GM12878 (cell line): ENCODE results near the gene GMPPA. TPM values are rescaled to one million over a fixed set of nuclear protein-coding genes. Genes with fewer than 3 reads are reported as not detected.

Source experiments
- ATAC-seq: fragments of 200-7000 bp; cut with Tn5 transposase; 3 replicates; pipeline ENCODE4 v1.9.1; 2020; ENCODE audit warnings: mild to moderate bottlenecking, moderate library complexity
- BruUV-seq: library from RNA; stranded (reverse); fragments of 400-500 nt; replicated peaks from 2 replicates; lab custom pipeline; 2021; lab: Mats Ljungman, UMichigan
- CTCF ChIA-PET: fragments of 300-600 bp; sonication (Branson Sonifier 250); formaldehyde crosslinking; extraction: SDS; loops from one replicate; lab custom pipeline; 2021; ENCODE audit warnings: inconsistent platforms; lab: Yijun Ruan, JAX
- POLR2A ChIA-PET: fragments of 350-600 bp; formaldehyde crosslinking; extraction: SDS; loops from one replicate; lab custom pipeline; 2021; ENCODE audit warnings: inconsistent platforms; lab: Charles Lee
- RAD21 ChIA-PET: fragments of 300-600 bp; sonication (Branson Sonifier 250); formaldehyde crosslinking; loops from one replicate; lab custom pipeline; 2023; ENCODE audit warnings: antibody characterized with exemption; ENCODE audit not compliant: unreplicated experiment; lab: Charles Lee
- SMC1A ChIA-PET: fragments of 300-600 bp; sonication (Branson Sonifier 250); formaldehyde crosslinking; loops from one replicate; lab custom pipeline; 2023; ENCODE audit not compliant: unreplicated experiment, uncharacterized antibody; lab: Charles Lee
- DNase-seq: peaks from one replicate; pipeline ENCODE4 v3.0.0-alpha.2; 2011; ENCODE audit warnings: low read depth, low spot score
- FAIRE-seq: peaks from 3 replicates; lab custom pipeline; 2011; peaks lifted over from hg19 to GRCh38; lab: Jason Lieb, UNC
- H2AFZ ChIP-seq: 2 replicates; pipeline ENCODE4 v1.6.0; 2011; ENCODE audit warnings: low read depth, low read length, control low read depth; ENCODE audit not compliant: control insufficient read depth
- H3K27ac ChIP-seq: 2 replicates; pipeline ENCODE4 v1.5.1; 2011; ENCODE audit warnings: control low read depth; ENCODE audit not compliant: control insufficient read depth, insufficient read depth
- H3K27me3 ChIP-seq, 2 experiments: replicated peaks in 1 of 2; 2 replicates each; pipeline versions ENCODE4 v1.6.0 to v1.6.1; 2011; ENCODE audit warnings: low read length in 1 of 2; ENCODE audit not compliant: control insufficient read depth in 2 of 2, insufficient read depth in 2 of 2
- H3K36me3 ChIP-seq, 2 experiments: 2 replicates each; pipeline ENCODE4 v1.5.1; 2011; ENCODE audit warnings: low read length in 1 of 2; ENCODE audit not compliant: control insufficient read depth in 2 of 2, insufficient read depth in 2 of 2
- H3K4me1 ChIP-seq: 2 replicates; pipeline ENCODE4 v1.6.1; 2011; ENCODE audit warnings: mild to moderate bottlenecking, low read length, moderate library complexity, mixed read lengths; ENCODE audit not compliant: control insufficient read depth, insufficient read depth
- H3K4me2 ChIP-seq: 2 replicates; pipeline ENCODE4 v1.6.0; 2011; ENCODE audit warnings: control low read depth; ENCODE audit not compliant: control insufficient read depth, insufficient read depth
- H3K4me3 ChIP-seq: fragments of 200-600 bp; sonication (generic); 2 replicates; pipeline ENCODE4 v1.5.1; 2016
- H3K79me2 ChIP-seq: 2 replicates; pipeline ENCODE4 v1.6.0; 2011; ENCODE audit warnings: low read length; ENCODE audit not compliant: control insufficient read depth, insufficient read depth
- H3K9ac ChIP-seq: 2 replicates; pipeline ENCODE4 v1.8.0; 2011; ENCODE audit warnings: low read length, control low read depth, mixed read lengths; ENCODE audit not compliant: control insufficient read depth, insufficient read depth
- H3K9me3 ChIP-seq: replicated peaks from 3 replicates; pipeline ENCODE4 v1.5.1; 2011; ENCODE audit warnings: mild to moderate bottlenecking, low read length; ENCODE audit not compliant: control insufficient read depth, insufficient read depth
- H4K20me1 ChIP-seq: 2 replicates; pipeline ENCODE4 v1.6.0; 2011; ENCODE audit not compliant: control insufficient read depth, insufficient read depth
- BACH1 ChIP-seq: fragments of 450-650 bp; IDR thresholded peaks from 2 replicates; pipeline ENCODE4 v1.6.1; 2017; ENCODE audit warnings: mild to moderate bottlenecking, borderline replicate concordance
- BCLAF1 ChIP-seq: fragments of 450-650 bp; IDR thresholded peaks from 2 replicates; pipeline ENCODE4 v1.6.1; 2017; ENCODE audit warnings: antibody characterized with exemption, mild to moderate bottlenecking, moderate library complexity
- BRCA1 ChIP-seq: IDR thresholded peaks from 2 replicates; pipeline ENCODE4 v1.6.1; 2011; ENCODE audit warnings: low read depth, low read length, improper control_type of control experiment
- CHD1 ChIP-seq: IDR thresholded peaks from 2 replicates; pipeline ENCODE4 v1.6.1; 2012; ENCODE audit warnings: low read depth, low read length, improper control_type of control experiment
- ELK1 ChIP-seq: IDR thresholded peaks from 2 replicates; pipeline ENCODE4 v1.6.1; 2012; ENCODE audit warnings: low read depth, low read length, improper control_type of control experiment
- IRF4 ChIP-seq: IDR thresholded peaks from 2 replicates; pipeline ENCODE4 v1.6.1; 2011; ENCODE audit warnings: low read depth, low read length
- NFXL1 ChIP-seq: fragments of 450-650 bp; IDR thresholded peaks from 2 replicates; pipeline ENCODE4 v1.6.1; 2017; ENCODE audit warnings: antibody characterized with exemption, mild to moderate bottlenecking, borderline replicate concordance
- NFYA ChIP-seq: IDR thresholded peaks from 2 replicates; pipeline ENCODE4 v1.6.1; 2011; ENCODE audit warnings: low read depth, mild to moderate bottlenecking, low read length, improper control_type of control experiment, borderline replicate concordance
- PAX8 ChIP-seq: fragments of 450-650 bp; IDR thresholded peaks from 2 replicates; pipeline ENCODE4 v1.6.1; 2017; ENCODE audit warnings: mild to moderate bottlenecking, moderate library complexity
- PML ChIP-seq: IDR thresholded peaks from 2 replicates; pipeline ENCODE4 v1.6.1; 2012; ENCODE audit warnings: low read length, inconsistent platforms
- RBBP5 ChIP-seq: fragments of 200-600 bp; sonication (generic); conservative IDR thresholded peaks from 2 replicates; pipeline ENCODE4 v1.6.1; 2016
- RELA ChIP-seq: fragments of 450-650 bp; IDR thresholded peaks from 2 replicates; pipeline ENCODE4 v1.8.0; 2014; ENCODE audit warnings: borderline replicate concordance; ENCODE audit not compliant: partially characterized antibody
- SIN3A ChIP-seq: IDR thresholded peaks from 2 replicates; pipeline ENCODE4 v1.6.1; 2012; ENCODE audit warnings: low read depth, low read length, improper control_type of control experiment
- SMAD5 ChIP-seq: IDR thresholded peaks from 2 replicates; pipeline ENCODE4 v1.6.1; 2016; ENCODE audit warnings: antibody characterized with exemption, low read depth
- SMC3 ChIP-seq: IDR thresholded peaks from 2 replicates; pipeline ENCODE4 v1.6.1; 2011; ENCODE audit warnings: low read length, improper control_type of control experiment, borderline replicate concordance
- WRNIP1 ChIP-seq: IDR thresholded peaks from 2 replicates; pipeline ENCODE4 v1.6.1; 2011; ENCODE audit warnings: low read depth, low read length, improper control_type of control experiment, borderline replicate concordance
- ZBTB33 ChIP-seq: fragments of 450-650 bp; IDR thresholded peaks from 2 replicates; pipeline ENCODE4 v1.6.1; 2017; ENCODE audit warnings: mild to moderate bottlenecking
- ZNF217 ChIP-seq: fragments of 450-650 bp; IDR thresholded peaks from 2 replicates; pipeline ENCODE4 v1.6.1; 2017; ENCODE audit warnings: antibody characterized with exemption, mild to moderate bottlenecking
- WGBS: methylation state at CpG from one replicate; pipeline ENCODE4 v1.1.6; 2016; ENCODE audit warnings: low lambda C conversion rate; ENCODE audit not compliant: insufficient replicate concordance, insufficient coverage; ENCODE audit errors: missing lambda C conversion rate; 5-methylcytosine and 5-hydroxymethylcytosine counted together
- in situ Hi-C: fragments of 300-500 bp; cut with MboI; formaldehyde crosslinking; loops from 9 replicates; pipeline ENCODE4 v1.14.3; 2018; ENCODE audit warnings: mixed read lengths
- intact Hi-C: fragments of 100-400 bp; cut with micrococcal nuclease; formaldehyde crosslinking; loops from one replicate; pipeline ENCODE4 v1.14.2; 2022; ENCODE audit not compliant: unreplicated experiment
- polyA plus RNA-seq, 11 experiments: library from polyadenylated mRNA; depleted of rRNA in 4 of 11; unstranded in 6 of 11; stranded (reverse) in 5 of 11; fragments of >200 nt; fragmentation: Nextera tagmentation in 4 of 11; fragmentation: Illumina TruSeq in 1 of 11; extraction: Ambion mirVana in 4 of 11; extraction: Trizol in 1 of 11; gene quantifications; 1 replicate in 1 of 11; 2 replicates in 10 of 11; pipeline versions ENCODE4 v1.2.1 to v1.2.3, GENCODE V29; 2011 to 2016; ENCODE audit warnings: inconsistent platforms in 2 of 11, missing spikeins in 2 of 11, low read depth in 1 of 11
- total RNA-seq, 4 experiments: library from RNA; depleted of rRNA in 3 of 4; stranded (reverse); fragments of >200 nt in 3 of 4; fragmentation: Illumina TruSeq in 1 of 4; extraction: Trizol in 1 of 4; gene quantifications; 2 replicates each; pipeline versions ENCODE4 v1.2.1 to v1.2.3, GENCODE V29; 2013 to 2021

The GMPPA gene
- total and polyA plus RNA-seq, 10 of the 15 experiments (the other 5 are each of a cell fraction or from before 2014, with no cell fraction given): 1.9 to 83.2 (median 45.0) TPM

- no peak for TF ChIP-seq BCLAF1
- no peak for TF ChIP-seq SMC3
- TF ChIP-seq ELK1: no peak
Observed at GRCh38 chr2:219545943-219546352, 47.3 kb downstream of the GMPPA start (continued).

- ChIA-PET SMC1A (no interaction called here), POLR2A (no interaction called here)
- ATAC-seq: no peak
- TF ChIP-seq SMAD5: no peak
- no peak for TF ChIP-seq BACH1
- TF ChIP-seq IRF4: no peak
- no peak for TF ChIP-seq NFYA
- no peak for TF ChIP-seq CHD1
- no peak for TF ChIP-seq ZBTB33
- no peak for TF ChIP-seq RELA
- TF ChIP-seq PML: no peak
- no peak for TF ChIP-seq WRNIP1
- no peak for TF ChIP-seq PAX8
- no peak for TF ChIP-seq ZNF217
- TF ChIP-seq NFXL1: no peak
- TF ChIP-seq SIN3A: no peak
- no peak for TF ChIP-seq RBBP5
- TF ChIP-seq BRCA1: no peak
Observed at GRCh38 chr2:219547621-219548020, 48.9 kb downstream of the GMPPA start.

More at GRCh38 chr2:219547621-219548020, 48.9 kb downstream of the GMPPA start:
- 44% methylated on average over 18 of the region's 26 CpGs for WGBS
- Histone ChIP-seq H3K36me3 (no peaks in the 10 kb centered on the region), H3K4me3 (no peak overlapping the region), H2AFZ (no peak overlapping the region), H3K4me1 (no peaks in the 10 kb centered on the region; the same call in 1 of the 2 replicates), H3K9me3 (no peaks in the 10 kb centered on the region; the same call in 2 of the 3 replicates), H3K27ac (no peak overlapping the region), H3K79me2 (no peaks in the 10 kb centered on the region), H4K20me1 (no peaks in the 10 kb centered on the region; the same call in 1 of the 2 replicates), H3K4me2 (no peak overlapping the region), H3K9ac (no peak overlapping the region), H3K27me3 (peaks cover 8% of the 10 kb centered on the region in 2 experiments)
- FAIRE-seq: no peak
- no peak for DNase-seq
- ChIA-PET CTCF (no interaction called here), RAD21 (no interaction called here)
- no TSS peak for BruUV-seq
- intact Hi-C loops (no loop called here), in situ Hi-C loops (no loop called here)
